ENCODE data around the gene ADGB.

The ADGB gene

GRCh38 chr6:146701632-146702031 lies 102.9 kb downstream of the ADGB start:
- H3K4me3 ChIP-seq (ENCODE audit: insufficient read depth, low read length, poor library complexity, severe bottlenecking): no peak overlapping the region
- TF ChIP-seq EZH2phosphoT487 (conservative IDR thresholded peaks at IDR 0.05; ENCODE audit: low read length) (no peak), CTCF (IDR thresholded peaks at IDR 0.05; ENCODE audit: insufficient read depth, low read length, poor library complexity, severe bottlenecking) (no peak)
- no peaks in the 10 kb centered on the region for H3K9me3 ChIP-seq (ENCODE audit: insufficient read depth, low read length)
- H3K9me2 ChIP-seq (replicated peaks; ENCODE audit: insufficient read depth, low read length): no peaks in the 10 kb centered on the region
- H3K27me3 ChIP-seq (ENCODE audit: low read length): no peaks in the 10 kb centered on the region
- H3F3A ChIP-seq (ENCODE audit: insufficient read depth): no peaks in the 10 kb centered on the region
- H3K9ac ChIP-seq (ENCODE audit: low read length): no peak overlapping the region
- H3K36me3 ChIP-seq (ENCODE audit: low read length): no peaks in the 10 kb centered on the region
- no peaks in the 10 kb centered on the region for H3K79me2 ChIP-seq (ENCODE audit: insufficient read depth, low read length)
- no peak overlapping the region for H2AFZ ChIP-seq (ENCODE audit: low read depth, low read length, severe bottlenecking)
- no peak overlapping the region for H3K27ac ChIP-seq (ENCODE audit: low read depth, low read length)
- H3K4me2 ChIP-seq (ENCODE audit: low read depth, low read length, poor library complexity, severe bottlenecking): no peak overlapping the region
- peaks cover 3% of the 10 kb centered on the region; the same call in 1 of the 2 replicates for H4K20me1 ChIP-seq (ENCODE audit: low read depth, low read length)

- Histone ChIP-seq H3K27ac (ENCODE audit: low read depth, low read length) (no peak overlapping the region), H3K9me3 (ENCODE audit: insufficient read depth, low read length) (no peaks in the 10 kb centered on the region), H3F3A (ENCODE audit: insufficient read depth) (no peaks in the 10 kb centered on the region), H3K9me2 (replicated peaks; ENCODE audit: insufficient read depth, low read length) (no peaks in the 10 kb centered on the region; the same call in 1 of the 2 replicates), H3K27me3 (ENCODE audit: low read length) (no peaks in the 10 kb centered on the region), H3K4me2 (ENCODE audit: low read depth, low read length, poor library complexity, severe bottlenecking) (no peak overlapping the region), H3K36me3 (ENCODE audit: low read length) (no peaks in the 10 kb centered on the region), H3K79me2 (ENCODE audit: insufficient read depth, low read length) (no peaks in the 10 kb centered on the region), H3K4me3 (ENCODE audit: insufficient read depth, low read length, poor library complexity, severe bottlenecking) (no peak overlapping the region), H2AFZ (ENCODE audit: low read depth, low read length, severe bottlenecking) (no peak overlapping the region), H3K9ac (ENCODE audit: low read length) (no peak overlapping the region), H4K20me1 (ENCODE audit: low read depth, low read length) (no peaks in the 10 kb centered on the region)
- TF ChIP-seq CTCF (IDR thresholded peaks at IDR 0.05; ENCODE audit: insufficient read depth, low read length, poor library complexity, severe bottlenecking): no peak
- no peak for TF ChIP-seq EZH2phosphoT487 (conservative IDR thresholded peaks at IDR 0.05; ENCODE audit: low read length)
Measured at GRCh38 chr6:146709036-146709622, 110.4 kb downstream of the ADGB start.

GRCh38 chr6:146719387-146719786 lies 120.6 kb downstream of the ADGB start:
- H3K36me3 ChIP-seq (ENCODE audit: low read length): no peaks in the 10 kb centered on the region
- H2AFZ ChIP-seq (ENCODE audit: low read depth, low read length, severe bottlenecking): no peak overlapping the region
- no peak overlapping the region for H3K27ac ChIP-seq (ENCODE audit: low read depth, low read length)
- no peaks in the 10 kb centered on the region for H4K20me1 ChIP-seq (ENCODE audit: low read depth, low read length)
- H3K4me3 ChIP-seq (ENCODE audit: insufficient read depth, low read length, poor library complexity, severe bottlenecking): no peak overlapping the region
- H3K9me2 ChIP-seq (replicated peaks; ENCODE audit: insufficient read depth, low read length): no peaks in the 10 kb centered on the region
- H3K9me3 ChIP-seq (ENCODE audit: insufficient read depth, low read length): no peaks in the 10 kb centered on the region
- TF ChIP-seq EZH2phosphoT487 (conservative IDR thresholded peaks at IDR 0.05; ENCODE audit: low read length) (no peak), CTCF (IDR thresholded peaks at IDR 0.05; ENCODE audit: insufficient read depth, low read length, poor library complexity, severe bottlenecking) (no peak)
- no peak overlapping the region for H3K4me2 ChIP-seq (ENCODE audit: low read depth, low read length, poor library complexity, severe bottlenecking)
- no peaks in the 10 kb centered on the region for H3F3A ChIP-seq (ENCODE audit: insufficient read depth)
- H3K79me2 ChIP-seq (ENCODE audit: insufficient read depth, low read length): no peaks in the 10 kb centered on the region
- no peaks in the 10 kb centered on the region for H3K27me3 ChIP-seq (ENCODE audit: low read length)
- H3K9ac ChIP-seq (ENCODE audit: low read length): no peak overlapping the region
